GM18502 (cell line): ENCODE data around the gene SHLD2.
"Not testable (repeated sequence)": the region's sequence is repeated elsewhere in the genome, so short reads cannot be mapped to it uniquely, and the experiment has no call there.

Source experiments
- ATAC-seq: cut with Tn5 transposase; IDR thresholded peaks from one replicate; pipeline ENCODE4 v1.9.1; 2021; ENCODE audit warnings: mild to moderate bottlenecking; ENCODE audit not compliant: unreplicated experiment, poor library complexity

Gene SHLD2

GRCh38 chr10:87083576-87084290 lies 11.3 kb upstream of the SHLD2 start:
- ATAC-seq, result peak; percentile 44

GRCh38 chr10:87084291-87084782 lies 10.7 kb upstream of the SHLD2 start:
- peak; percentile 71 for ATAC-seq

- ATAC-seq, result no peak
These were observed 9.5 kb upstream of the SHLD2 start for GRCh38 chr10:87085537-87085936.

GRCh38 chr10:87089746-87090145 lies 5.3 kb upstream of the SHLD2 start:
- no peak for ATAC-seq

GRCh38 chr10:87090779-87091178 lies 4.2 kb upstream of the SHLD2 start:
- ATAC-seq, result no peak

GRCh38 chr10:87092376-87092860 lies 2.6 kb upstream of the SHLD2 start:
- ATAC-seq, result no peak

- ATAC-seq, result no peak
These were observed 2.0 kb upstream of the SHLD2 start for GRCh38 chr10:87092861-87093631.

GRCh38 chr10:87093632-87094372 lies 1.2 kb upstream of the SHLD2 start:
- ATAC-seq, result peak; percentile 27

- peak; percentile 55 for ATAC-seq
These were observed 385 bp downstream of the SHLD2 start for GRCh38 chr10:87095236-87095945.

GRCh38 chr10:87101996-87102395 lies 7.0 kb downstream of the SHLD2 start:
- ATAC-seq, result no peak

GRCh38 chr10:87104727-87105126 lies 9.7 kb downstream of the SHLD2 start:
- ATAC-seq, result not testable (repeated sequence)

GRCh38 chr10:87105446-87106124 lies 10.6 kb downstream of the SHLD2 start:
- no peak for ATAC-seq

GRCh38 chr10:87118122-87118521 lies 23.1 kb downstream of the SHLD2 start:
- ATAC-seq, result not testable (repeated sequence)

GRCh38 chr10:87119029-87119428 lies 24.0 kb downstream of the SHLD2 start:
- ATAC-seq, result not testable (repeated sequence)

GRCh38 chr10:87123351-87123750 lies 28.3 kb downstream of the SHLD2 start:
- not testable (repeated sequence) for ATAC-seq

GRCh38 chr10:87127048-87127447 lies 32.0 kb downstream of the SHLD2 start:
- ATAC-seq, result not testable (repeated sequence)

GRCh38 chr10:87127607-87128156 lies 32.7 kb downstream of the SHLD2 start:
- ATAC-seq, result not testable (repeated sequence)

GRCh38 chr10:87132176-87132575 lies 37.2 kb downstream of the SHLD2 start:
- not testable (repeated sequence) for ATAC-seq

GRCh38 chr10:87133936-87134335 lies 38.9 kb downstream of the SHLD2 start:
- not testable (repeated sequence) for ATAC-seq
